SU-DHL-6 (cell line): ENCODE results near the gene SDCBP2.

Source experiments
- H2AFZ ChIP-seq: fragments of 200-600 bp; sonication (generic); 2 replicates; pipeline ENCODE4 v1.6.1; 2014; ENCODE audit warnings: low read depth, mild to moderate bottlenecking, moderate library complexity, mixed read lengths, antibody characterized with exemption, low read length; ENCODE audit not compliant: severe bottlenecking
- H3F3A ChIP-seq: fragments of 200-600 bp; shearing (Covaris generic); 2 replicates; pipeline ENCODE4 v1.6.0; 2016; ENCODE audit warnings: antibody characterized with exemption, mild to moderate bottlenecking; ENCODE audit not compliant: insufficient read depth
- H3K27ac ChIP-seq: fragments of 200-600 bp; sonication (generic); 2 replicates; pipeline ENCODE4 v1.5.1; 2016; ENCODE audit warnings: low read depth, mild to moderate bottlenecking, low read length, moderate library complexity, mixed read lengths
- H3K27me3 ChIP-seq: fragments of 200-600 bp; sonication (generic), shearing (Covaris generic); 2 replicates; pipeline ENCODE4 v1.6.0; 2014; ENCODE audit warnings: mild to moderate bottlenecking, low read length
- H3K36me3 ChIP-seq: fragments of 200-600 bp; sonication (generic); 2 replicates; pipeline ENCODE4 v1.6.1; 2014; ENCODE audit warnings: mild to moderate bottlenecking, low read length, mixed read lengths
- H3K4me2 ChIP-seq: fragments of 300-600, 200-600 bp; shearing (Covaris generic), sonication (generic); 2 replicates; pipeline ENCODE4 v1.6.0; 2014; ENCODE audit warnings: low read length, low read depth, mild to moderate bottlenecking; ENCODE audit not compliant: poor library complexity, severe bottlenecking
- H3K4me3 ChIP-seq: fragments of 200-600 bp; sonication (generic); 2 replicates; pipeline ENCODE4 v1.5.1; 2014; ENCODE audit warnings: antibody characterized with exemption, low read length, mild to moderate bottlenecking, mixed read lengths; ENCODE audit not compliant: insufficient read depth, poor library complexity, severe bottlenecking
- H3K79me2 ChIP-seq: fragments of 200-600 bp; sonication (generic); 2 replicates; pipeline ENCODE4 v1.6.1; 2014; ENCODE audit warnings: mild to moderate bottlenecking, low read length, moderate library complexity; ENCODE audit not compliant: insufficient read depth
- H3K9ac ChIP-seq: fragments of 200-600 bp; sonication (generic); 2 replicates; pipeline ENCODE4 v1.7.0; 2014; ENCODE audit warnings: mild to moderate bottlenecking, low read length
- H3K9me2 ChIP-seq: fragments of 200-600 bp; sonication (generic); replicated peaks from 2 replicates; pipeline ENCODE4 v1.6.1; 2014; ENCODE audit warnings: low read length; ENCODE audit not compliant: insufficient read depth
- H3K9me3 ChIP-seq: fragments of 200-600 bp; sonication (generic); 2 replicates; pipeline ENCODE4 v1.6.1; 2014; ENCODE audit warnings: low read length, mixed read lengths; ENCODE audit not compliant: insufficient read depth
- H4K20me1 ChIP-seq: fragments of 200-600 bp; sonication (generic); 2 replicates; pipeline ENCODE4 v1.6.1; 2014; ENCODE audit warnings: low read depth, mild to moderate bottlenecking, antibody characterized with exemption, low read length, moderate library complexity, mixed read lengths
- CTCF ChIP-seq: fragments of 200-600 bp; sonication (generic); IDR thresholded peaks from one replicate; pipeline ENCODE4 v1.5.1; 2017; ENCODE audit warnings: antibody characterized with exemption, mild to moderate bottlenecking, low read length, moderate library complexity; ENCODE audit not compliant: insufficient read depth, poor library complexity, severe bottlenecking
- EZH2phosphoT487 ChIP-seq: fragments of 200-600 bp; sonication (generic), shearing (Covaris generic); conservative IDR thresholded peaks from 2 replicates; pipeline ENCODE4 v1.6.1; 2018; ENCODE audit warnings: mild to moderate bottlenecking, antibody characterized with exemption, low read length, moderate library complexity, mixed read lengths

The SDCBP2 gene

GRCh38 chr20:1269850-1270249 is 59.1 kb downstream of the SDCBP2 start:
- no peak overlapping the region for H3K4me2 ChIP-seq
- no peaks in the 10 kb centered on the region for H3K36me3 ChIP-seq
- TF ChIP-seq CTCF (no peak), EZH2phosphoT487 (no peak)
- H3K9ac ChIP-seq, result no peak overlapping the region
- H3K9me3 ChIP-seq, result no peaks in the 10 kb centered on the region
- H3K27ac ChIP-seq, result no peak overlapping the region
- H2AFZ ChIP-seq, result no peak overlapping the region
- no peaks in the 10 kb centered on the region for H3K27me3 ChIP-seq
- H3K4me3 ChIP-seq, result no peak overlapping the region
- no peaks in the 10 kb centered on the region for H3F3A ChIP-seq
- H3K9me2 ChIP-seq, result no peaks in the 10 kb centered on the region
- H3K79me2 ChIP-seq, result no peaks in the 10 kb centered on the region
- H4K20me1 ChIP-seq, result no peaks in the 10 kb centered on the region

- Histone ChIP-seq H3K9ac (no peak overlapping the region), H3K4me3 (no peak overlapping the region), H3F3A (no peaks in the 10 kb centered on the region), H3K36me3 (no peaks in the 10 kb centered on the region), H3K9me2 (no peaks in the 10 kb centered on the region), H4K20me1 (no peaks in the 10 kb centered on the region), H2AFZ (no peak overlapping the region), H3K4me2 (no peak overlapping the region), H3K27ac (no peak overlapping the region), H3K27me3 (no peaks in the 10 kb centered on the region), H3K79me2 (no peaks in the 10 kb centered on the region), H3K9me3 (no peaks in the 10 kb centered on the region)
- TF ChIP-seq CTCF, result no peak
- TF ChIP-seq EZH2phosphoT487, result no peak
Observed at GRCh38 chr20:1269235-1269634, 59.7 kb downstream of the SDCBP2 start.

GRCh38 chr20:1267809-1268374 is 61.0 kb downstream of the SDCBP2 start:
- Histone ChIP-seq H4K20me1 (no peaks in the 10 kb centered on the region), H3F3A (no peaks in the 10 kb centered on the region), H3K9me3 (no peaks in the 10 kb centered on the region), H2AFZ (no peak overlapping the region), H3K9ac (no peak overlapping the region), H3K9me2 (no peaks in the 10 kb centered on the region), H3K4me3 (no peak overlapping the region), H3K36me3 (no peaks in the 10 kb centered on the region), H3K79me2 (no peaks in the 10 kb centered on the region), H3K27ac (no peak overlapping the region), H3K27me3 (no peaks in the 10 kb centered on the region), H3K4me2 (no peak overlapping the region)
- no peak for TF ChIP-seq EZH2phosphoT487
- no peak for TF ChIP-seq CTCF
